Lower lobe of right lung (tissue), 2 donors: ENCODE results near the gene MTCH1. TPM values are rescaled to one million over a fixed set of nuclear protein-coding genes. Genes with fewer than 3 reads are reported as not detected.
A peak's percentile ranks its signal among the peaks of the same experiment; 100 is the strongest.

Experiments used
- ATAC-seq, 2 donors: fragments of 200-7000 bp; cut with Tn5 transposase; one replicate each; pipeline ENCODE4 v1.9.1; 2020 to 2022; ENCODE audit warnings: mild to moderate bottlenecking in 2 of 2, moderate library complexity in 2 of 2
- DNase-seq: peaks from one replicate; pipeline ENCODE4 v3.0.0-alpha.2; 2020
- H3K27ac ChIP-seq: fragments of 200-600 bp; one replicate; pipeline ENCODE4 v1.8.0; 2022
- H3K27me3 ChIP-seq: fragments of 200-600 bp; one replicate; pipeline ENCODE4 v1.8.0; 2022; ENCODE audit warnings: low read depth
- H3K36me3 ChIP-seq: fragments of 200-600 bp; one replicate; pipeline ENCODE4 v1.8.0; 2022; ENCODE audit warnings: mild to moderate bottlenecking
- H3K4me1 ChIP-seq: fragments of 200-600 bp; one replicate; pipeline ENCODE4 v1.8.0; 2022
- H3K4me3 ChIP-seq: fragments of 200-600 bp; one replicate; pipeline ENCODE4 v1.8.0; 2022; ENCODE audit warnings: mild to moderate bottlenecking
- H3K9me3 ChIP-seq: fragments of 200-600 bp; one replicate; pipeline ENCODE4 v1.8.0; 2022
- intact Hi-C: fragments of 100-400 bp; cut with DNase I; formaldehyde crosslinking; loops from one replicate; pipeline ENCODE4 v1.11.0; 2022
- total RNA-seq: library from RNA; stranded (reverse); fragmentation: NEBNext Ultra II Directional; extraction: Animal tissue kit (Norgen Biotek cat#: 25700); gene quantifications from one replicate; pipeline ENCODE4 v1.2.1, GENCODE V29; 2021
- TF ChIP-seq, protein P1 (sequence below): fragments of 200-600 bp; IDR thresholded peaks from one replicate; pipeline ENCODE4 v1.8.0; 2022; ENCODE audit warnings: antibody characterized with exemption, mild to moderate bottlenecking
- donor health status: DM: no; HTN: yes; CAD: no; lungs with severe emphysema.

MTCH1 gene
- total RNA-seq, 1 donor from 2014 or later = 194 TPM

- H3K36me3 ChIP-seq = peaks cover 100% of the 10 kb centered on the region
- no peaks in the 10 kb centered on the region for H3K27me3 ChIP-seq
- no peak overlapping the region for H3K4me3 ChIP-seq
- intact Hi-C loops = no loop called here
- no peaks in the 10 kb centered on the region for H3K9me3 ChIP-seq
- no peak overlapping the region for H3K27ac ChIP-seq
- no peak for DNase-seq
- TF ChIP-seq, protein P1, sequence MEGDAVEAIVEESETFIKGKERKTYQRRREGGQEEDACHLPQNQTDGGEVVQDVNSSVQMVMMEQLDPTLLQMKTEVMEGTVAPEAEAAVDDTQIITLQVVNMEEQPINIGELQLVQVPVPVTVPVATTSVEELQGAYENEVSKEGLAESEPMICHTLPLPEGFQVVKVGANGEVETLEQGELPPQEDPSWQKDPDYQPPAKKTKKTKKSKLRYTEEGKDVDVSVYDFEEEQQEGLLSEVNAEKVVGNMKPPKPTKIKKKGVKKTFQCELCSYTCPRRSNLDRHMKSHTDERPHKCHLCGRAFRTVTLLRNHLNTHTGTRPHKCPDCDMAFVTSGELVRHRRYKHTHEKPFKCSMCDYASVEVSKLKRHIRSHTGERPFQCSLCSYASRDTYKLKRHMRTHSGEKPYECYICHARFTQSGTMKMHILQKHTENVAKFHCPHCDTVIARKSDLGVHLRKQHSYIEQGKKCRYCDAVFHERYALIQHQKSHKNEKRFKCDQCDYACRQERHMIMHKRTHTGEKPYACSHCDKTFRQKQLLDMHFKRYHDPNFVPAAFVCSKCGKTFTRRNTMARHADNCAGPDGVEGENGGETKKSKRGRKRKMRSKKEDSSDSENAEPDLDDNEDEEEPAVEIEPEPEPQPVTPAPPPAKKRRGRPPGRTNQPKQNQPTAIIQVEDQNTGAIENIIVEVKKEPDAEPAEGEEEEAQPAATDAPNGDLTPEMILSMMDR = no peak
- ATAC-seq = no peak
- H3K4me1 ChIP-seq = peaks cover 10% of the 10 kb centered on the region
Observed at GRCh38 chr6:36973190-36973589, 12.8 kb downstream of the MTCH1 start.

- DNase-seq (no peak), ATAC-seq (no peak)
- peaks cover 100% of the 10 kb centered on the region for H3K36me3 ChIP-seq
- H3K4me1 ChIP-seq = peaks cover 9% of the 10 kb centered on the region
- intact Hi-C loops = no loop called here
- no peak overlapping the region for H3K4me3 ChIP-seq
- TF ChIP-seq, protein P1 = no peak
- no peaks in the 10 kb centered on the region for H3K27me3 ChIP-seq
- peak overlapping the region; percentile 21 for H3K27ac ChIP-seq
- H3K9me3 ChIP-seq = no peaks in the 10 kb centered on the region
Observed at GRCh38 chr6:36971921-36972673, 13.9 kb downstream of the MTCH1 start.

GRCh38 chr6:36970892-36971842 lies 14.8 kb downstream of the MTCH1 start:
- peak overlapping the region; percentile 53 for H3K27ac ChIP-seq
- H3K9me3 ChIP-seq = no peaks in the 10 kb centered on the region
- no peak for ATAC-seq
- intact Hi-C loops = no loop called here
- DNase-seq = no peak
- TF ChIP-seq, protein P1 = no peak
- H3K27me3 ChIP-seq = no peaks in the 10 kb centered on the region
- peaks cover 96% of the 10 kb centered on the region for H3K36me3 ChIP-seq
- no peak overlapping the region for H3K4me3 ChIP-seq
- peaks cover 6% of the 10 kb centered on the region for H3K4me1 ChIP-seq

- TF ChIP-seq, protein P1 = no peak
- ATAC-seq (peak; percentile 10 to 11), DNase-seq (no peak)
- Histone ChIP-seq H3K4me3 (no peak overlapping the region), H3K9me3 (no peaks in the 10 kb centered on the region), H3K27ac (peak overlapping the region; percentile 53), H3K36me3 (peaks cover 87% of the 10 kb centered on the region), H3K4me1 (peaks cover 4% of the 10 kb centered on the region), H3K27me3 (no peaks in the 10 kb centered on the region)
- intact Hi-C loops = no loop called here
Observed at GRCh38 chr6:36969988-36970891, 15.8 kb downstream of the MTCH1 start.

GRCh38 chr6:36969240-36969691 lies 16.7 kb downstream of the MTCH1 start:
- TF ChIP-seq, protein P1 = no peak
- peaks cover 77% of the 10 kb centered on the region for H3K36me3 ChIP-seq
- peak; percentile 87 for ATAC-seq
- H3K27me3 ChIP-seq = no peaks in the 10 kb centered on the region
- peaks cover 7% of the 10 kb centered on the region for H3K4me1 ChIP-seq
- no peak overlapping the region for H3K4me3 ChIP-seq
- peak overlapping the region; percentile 53 for H3K27ac ChIP-seq
- no peaks in the 10 kb centered on the region for H3K9me3 ChIP-seq
- intact Hi-C loops = no loop called here
- peak; percentile 84 for DNase-seq
